ENCODE data around the gene FKBP5.
"Not testable (repeated sequence)": the region's sequence is repeated elsewhere in the genome, so short reads cannot be mapped to it uniquely, and the experiment has no call there.

DNA sequence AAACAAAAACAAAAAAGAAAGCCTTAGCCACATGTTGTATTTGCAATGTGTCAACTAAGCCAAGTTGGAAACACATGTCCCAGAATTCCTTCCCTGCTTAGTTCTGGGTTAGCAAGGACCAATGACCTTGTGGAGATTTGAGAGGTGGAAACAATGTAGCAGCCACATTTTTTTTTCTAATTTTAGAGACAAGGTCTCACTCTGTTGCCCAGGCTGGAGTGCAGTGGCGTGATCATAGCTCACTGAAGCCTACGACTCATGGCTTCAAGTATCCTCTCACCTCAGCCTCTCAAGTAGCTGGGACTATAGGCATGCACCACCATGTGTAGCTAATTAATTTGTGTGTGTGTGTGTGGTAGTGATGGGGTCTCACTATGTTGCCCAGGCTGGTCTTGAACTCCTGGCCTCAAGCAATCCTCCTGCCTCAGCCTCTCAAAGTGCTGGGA lies 117.8 kb downstream of the FKBP5 start:
- TF ChIP-seq, protein P1, sequence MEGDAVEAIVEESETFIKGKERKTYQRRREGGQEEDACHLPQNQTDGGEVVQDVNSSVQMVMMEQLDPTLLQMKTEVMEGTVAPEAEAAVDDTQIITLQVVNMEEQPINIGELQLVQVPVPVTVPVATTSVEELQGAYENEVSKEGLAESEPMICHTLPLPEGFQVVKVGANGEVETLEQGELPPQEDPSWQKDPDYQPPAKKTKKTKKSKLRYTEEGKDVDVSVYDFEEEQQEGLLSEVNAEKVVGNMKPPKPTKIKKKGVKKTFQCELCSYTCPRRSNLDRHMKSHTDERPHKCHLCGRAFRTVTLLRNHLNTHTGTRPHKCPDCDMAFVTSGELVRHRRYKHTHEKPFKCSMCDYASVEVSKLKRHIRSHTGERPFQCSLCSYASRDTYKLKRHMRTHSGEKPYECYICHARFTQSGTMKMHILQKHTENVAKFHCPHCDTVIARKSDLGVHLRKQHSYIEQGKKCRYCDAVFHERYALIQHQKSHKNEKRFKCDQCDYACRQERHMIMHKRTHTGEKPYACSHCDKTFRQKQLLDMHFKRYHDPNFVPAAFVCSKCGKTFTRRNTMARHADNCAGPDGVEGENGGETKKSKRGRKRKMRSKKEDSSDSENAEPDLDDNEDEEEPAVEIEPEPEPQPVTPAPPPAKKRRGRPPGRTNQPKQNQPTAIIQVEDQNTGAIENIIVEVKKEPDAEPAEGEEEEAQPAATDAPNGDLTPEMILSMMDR (conservative IDR thresholded peaks at IDR 0.05; ENCODE audit: low read length) = not testable (repeated sequence)
- not testable (repeated sequence) for TF ChIP-seq EZH2phosphoT487 (IDR thresholded peaks at IDR 0.05; ENCODE audit: borderline replicate concordance, low read depth, low read length)
